Neuronal stem cell (in vitro differentiated cells): ENCODE data around the gene C1QTNF6.

Source experiments
- DNase-seq: peaks from one replicate; pipeline ENCODE4 v3.0.0-alpha.2; 2013; ENCODE audit warnings: low spot score
- H2AFZ ChIP-seq: one replicate; pipeline ENCODE4 v1.6.1; 2013; ENCODE audit warnings: mild to moderate bottlenecking, low read length, inconsistent platforms
- H2AK5ac ChIP-seq: 2 replicates; pipeline ENCODE4 v1.6.1; 2013; ENCODE audit warnings: low read depth, mild to moderate bottlenecking, inconsistent platforms, low read length, moderate library complexity, mixed read lengths
- H2BK120ac ChIP-seq: 2 replicates; pipeline ENCODE4 v1.6.1; 2013; ENCODE audit warnings: low read depth, mild to moderate bottlenecking, inconsistent platforms, low read length, moderate library complexity, mixed read lengths
- H2BK12ac ChIP-seq: one replicate; pipeline ENCODE4 v1.6.1; 2013; ENCODE audit warnings: low read length, inconsistent platforms
- H2BK15ac ChIP-seq: 2 replicates; pipeline ENCODE4 v1.6.1; 2013; ENCODE audit warnings: mild to moderate bottlenecking, low read length, inconsistent platforms, mixed read lengths
- H2BK5ac ChIP-seq: one replicate; pipeline ENCODE4 v1.6.1; 2013; ENCODE audit warnings: inconsistent platforms, mild to moderate bottlenecking, low read length, moderate library complexity
- H3K14ac ChIP-seq: one replicate; pipeline ENCODE4 v1.6.1; 2013; ENCODE audit warnings: low read length, inconsistent platforms
- H3K18ac ChIP-seq: 2 replicates; pipeline ENCODE4 v1.6.1; 2013; ENCODE audit warnings: low read length, inconsistent platforms
- H3K23ac ChIP-seq: 2 replicates; pipeline ENCODE4 v1.6.1; 2013; ENCODE audit warnings: low read depth, mild to moderate bottlenecking, mixed read lengths, low read length, inconsistent platforms; ENCODE audit not compliant: poor library complexity
- H3K27ac ChIP-seq: replicated peaks from 3 replicates; pipeline ENCODE4 v1.5.1; 2013; ENCODE audit warnings: low read length, inconsistent platforms
- H3K27me3 ChIP-seq, 3 experiments: 2 replicates each; pipeline ENCODE4 v1.6.1; 2013; ENCODE audit warnings: low read length in 3 of 3, mild to moderate bottlenecking in 2 of 3, inconsistent platforms in 1 of 3, low read depth in 1 of 3, mixed read lengths in 1 of 3, moderate library complexity in 1 of 3; ENCODE audit not compliant: control insufficient read depth in 3 of 3, insufficient read depth in 3 of 3
- H3K36me3 ChIP-seq, 2 donors: replicated peaks in 1 of 2; 2 replicates each; pipeline ENCODE4 v1.6.1; 2013; ENCODE audit warnings: low read length in 2 of 2; ENCODE audit not compliant: control insufficient read depth in 2 of 2, insufficient read depth in 2 of 2
- H3K4ac ChIP-seq: 2 replicates; pipeline ENCODE4 v1.6.1; 2013; ENCODE audit warnings: inconsistent platforms, mild to moderate bottlenecking, low read length, moderate library complexity
- H3K4me1 ChIP-seq, 2 donors: 1 replicate in 1 of 2; 2 replicates in 1 of 2; pipeline ENCODE4 v1.6.1; 2013; ENCODE audit warnings: low read length in 2 of 2, low read depth in 1 of 2; ENCODE audit not compliant: control insufficient read depth in 2 of 2, insufficient read depth in 1 of 2
- H3K4me2 ChIP-seq: one replicate; pipeline ENCODE4 v1.6.1; 2013; ENCODE audit warnings: mild to moderate bottlenecking, low read length, inconsistent platforms; ENCODE audit not compliant: insufficient read depth, poor library complexity, severe bottlenecking
- H3K4me3 ChIP-seq, 2 donors: 2 replicates each; pipeline ENCODE4 v1.5.1; 2013; ENCODE audit warnings: low read length in 2 of 2, mild to moderate bottlenecking in 2 of 2, inconsistent platforms in 1 of 2, moderate library complexity in 1 of 2
- H3K79me1 ChIP-seq: one replicate; pipeline ENCODE4 v1.6.1; 2013; ENCODE audit warnings: low read depth, mild to moderate bottlenecking, inconsistent platforms, low read length, moderate library complexity
- H3K9ac ChIP-seq: one replicate; pipeline ENCODE4 v1.6.1; 2013; ENCODE audit warnings: mild to moderate bottlenecking, low read depth, low read length, inconsistent platforms; ENCODE audit not compliant: poor library complexity
- H3K9me3 ChIP-seq, 2 donors: replicated peaks in 1 of 2; 2 replicates each; pipeline versions ENCODE3 to v1.6.1; 2013; ENCODE audit warnings: low read length in 2 of 2, mild to moderate bottlenecking in 2 of 2, inconsistent platforms in 1 of 2, low read depth in 1 of 2, mixed read lengths in 1 of 2, moderate library complexity in 1 of 2; ENCODE audit not compliant: control insufficient read depth in 2 of 2, insufficient read depth in 1 of 2
- H4K8ac ChIP-seq: one replicate; pipeline ENCODE4 v1.6.1; 2013; ENCODE audit warnings: low read depth, mild to moderate bottlenecking, inconsistent platforms, low read length, moderate library complexity
- H4K91ac ChIP-seq: one replicate; pipeline ENCODE4 v1.6.1; 2013; ENCODE audit warnings: low read length, low read depth, mild to moderate bottlenecking, inconsistent platforms; ENCODE audit not compliant: poor library complexity
- WGBS, 2 donors: extraction: QIAGEN DNeasy Blood & Tissue Kit; methylation state at CpG; one replicate each; pipeline ENCODE4 v1.1.7; 2013; ENCODE audit warnings: missing lambda C conversion rate in 2 of 2, mixed read lengths in 1 of 2; ENCODE audit not compliant: insufficient read length in 2 of 2, insufficient replicate concordance in 1 of 2; ENCODE audit errors: extremely low coverage in 2 of 2; 5-methylcytosine and 5-hydroxymethylcytosine counted together

Gene C1QTNF6

GRCh38 chr22:37218399-37218770, 30.3 kb upstream of the C1QTNF6 start:
- Histone ChIP-seq H2AK5ac (no peak overlapping the region), H3K36me3 (no peaks in the 10 kb centered on the region), H3K4me3 (no peak overlapping the region), H2BK12ac (no peak overlapping the region), H3K23ac (no peak overlapping the region), H3K4ac (no peak overlapping the region), H4K91ac (no peak overlapping the region), H3K79me1 (no peaks in the 10 kb centered on the region), H3K14ac (no peak overlapping the region), H3K4me1 (peaks cover 0 to 1% of the 10 kb centered on the region in 2 donors), H3K18ac (no peak overlapping the region), H3K4me2 (no peak overlapping the region), H2AFZ (no peak overlapping the region), H3K9ac (no peak overlapping the region), H3K27me3 (peaks cover 0 to 51% (median 0%) of the 10 kb centered on the region in 3 experiments), H2BK15ac (no peak overlapping the region), H4K8ac (no peak overlapping the region), H3K9me3 (peaks cover 0 to 3% of the 10 kb centered on the region in 2 donors), H2BK120ac (no peak overlapping the region), H2BK5ac (no peak overlapping the region), H3K27ac (no peak overlapping the region)
- DNase-seq, result no peak
- WGBS, 2 donors, result no CpG with 5 or more reads among the region's 6 CpGs

DNA sequence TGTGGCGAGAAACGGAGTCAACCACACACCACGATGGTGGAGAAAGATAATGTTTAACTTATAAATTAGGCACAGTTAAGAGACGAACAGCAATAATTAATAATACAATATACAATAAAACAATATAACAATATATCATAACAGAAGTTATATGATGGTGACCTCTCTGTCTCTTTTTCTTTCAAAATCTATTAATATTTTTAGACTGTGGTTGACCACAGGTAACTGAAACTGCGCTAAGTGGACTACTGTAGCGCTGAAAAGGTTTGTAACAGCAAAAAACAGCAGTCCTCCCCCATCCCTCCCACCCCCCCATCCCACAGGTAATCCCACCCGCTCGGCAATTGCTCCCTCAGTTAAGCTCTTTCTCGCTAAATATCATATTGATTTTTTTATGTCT, 27.8 kb upstream of the C1QTNF6 start:
- no peaks in the 10 kb centered on the region for H3K79me1 ChIP-seq
- H3K36me3 ChIP-seq, result no peaks in the 10 kb centered on the region
- H3K14ac ChIP-seq, result no peak overlapping the region
- no peak overlapping the region for H3K4me2 ChIP-seq
- peaks cover 9 to 11% of the 10 kb centered on the region in 2 donors for H3K4me1 ChIP-seq
- H3K9ac ChIP-seq, result no peak overlapping the region
- H4K8ac ChIP-seq, result no peak overlapping the region
- no peak overlapping the region for H3K23ac ChIP-seq
- WGBS, 2 donors, result no CpG with 5 or more reads among the region's 9 CpGs
- no peak overlapping the region for H3K27ac ChIP-seq
- no peak overlapping the region for H2BK12ac ChIP-seq
- H3K18ac ChIP-seq, result no peak overlapping the region
- H3K27me3 ChIP-seq, result peaks cover 0 to 71% (median 0%) of the 10 kb centered on the region in 3 experiments
- no peak overlapping the region for H2AFZ ChIP-seq
- H2BK120ac ChIP-seq, result no peak overlapping the region
- H4K91ac ChIP-seq, result no peak overlapping the region
- no peak overlapping the region for H2BK15ac ChIP-seq
- no peak overlapping the region for H2AK5ac ChIP-seq
- H3K4me3 ChIP-seq, result no peak overlapping the region
- H3K4ac ChIP-seq, result no peak overlapping the region
- no peak for DNase-seq
- no peaks in the 10 kb centered on the region for H3K9me3 ChIP-seq
- H2BK5ac ChIP-seq, result no peak overlapping the region

- Histone ChIP-seq H2BK5ac (no peak overlapping the region), H3K18ac (no peak overlapping the region), H2AFZ (no peak overlapping the region), H3K4me2 (no peak overlapping the region), H3K27me3 (peaks cover 0 to 74% (median 0%) of the 10 kb centered on the region in 3 experiments), H4K8ac (no peak overlapping the region), H3K14ac (no peak overlapping the region), H2AK5ac (no peak overlapping the region), H3K36me3 (no peaks in the 10 kb centered on the region), H2BK15ac (no peak overlapping the region), H3K9me3 (no peaks in the 10 kb centered on the region), H3K79me1 (no peaks in the 10 kb centered on the region), H2BK120ac (no peak overlapping the region), H3K23ac (no peak overlapping the region), H3K27ac (no peak overlapping the region), H3K4ac (no peak overlapping the region), H2BK12ac (no peak overlapping the region), H4K91ac (no peak overlapping the region), H3K4me3 (no peak overlapping the region), H3K9ac (no peak overlapping the region), H3K4me1 (peaks cover 9 to 11% of the 10 kb centered on the region in 2 donors)
- WGBS, 2 donors, result no CpG with 5 or more reads among the region's 13 CpGs
- no peak for DNase-seq
Observed at GRCh38 chr22:37214731-37215030, 26.6 kb upstream of the C1QTNF6 start.

DNA sequence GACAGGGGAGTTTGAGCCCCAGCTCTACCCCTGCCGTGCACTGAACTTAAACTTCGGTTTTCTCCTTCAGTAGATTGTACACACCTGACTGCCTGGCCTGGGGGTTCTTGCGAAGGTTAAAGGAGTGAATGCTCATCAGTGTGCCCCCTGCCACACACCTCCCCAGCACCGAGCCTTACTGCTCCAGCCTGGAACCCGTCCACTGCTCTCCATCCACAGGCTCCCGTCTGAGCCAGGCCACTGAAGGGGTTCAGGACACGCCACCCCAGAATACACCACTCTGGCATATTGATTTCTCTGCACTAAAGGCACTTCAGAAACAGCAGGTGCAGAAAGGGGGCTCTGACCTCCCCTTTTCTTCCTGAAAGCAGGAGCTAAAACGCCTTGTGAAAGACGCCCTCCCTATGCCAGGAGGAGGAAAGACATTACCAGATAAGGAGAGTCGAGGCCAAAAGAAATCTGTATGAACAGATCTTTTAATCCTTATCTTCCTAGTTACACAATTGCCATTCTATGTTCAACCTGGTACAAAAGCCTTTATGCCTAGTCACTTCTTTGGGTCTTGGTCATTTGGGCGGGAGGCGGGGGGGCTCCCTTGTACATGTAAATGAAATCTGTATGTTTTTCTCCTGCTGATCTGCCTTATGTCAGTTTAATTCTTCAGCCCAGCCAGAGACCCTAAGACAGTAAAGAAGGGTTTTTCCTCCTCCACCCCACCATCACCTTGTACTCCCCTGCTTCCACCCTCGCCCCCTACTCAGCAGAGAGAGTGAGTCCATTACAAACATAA, 26.1 kb upstream of the C1QTNF6 start:
- H2BK12ac ChIP-seq, result no peak overlapping the region
- H3K36me3 ChIP-seq, result no peaks in the 10 kb centered on the region
- peak overlapping the region; percentile 4 for H2BK5ac ChIP-seq
- H3K27me3 ChIP-seq, result peaks cover 0 to 73% (median 0%) of the 10 kb centered on the region in 3 experiments
- peak overlapping the region; percentile 16 for H2BK120ac ChIP-seq
- H3K9me3 ChIP-seq, result no peaks in the 10 kb centered on the region
- no peak overlapping the region for H3K18ac ChIP-seq
- H3K4me3 ChIP-seq, result no peak overlapping the region
- H3K4me1 ChIP-seq, result peaks cover 9 to 11% of the 10 kb centered on the region in 2 donors
- DNase-seq, result no peak
- no peak overlapping the region for H3K4me2 ChIP-seq
- H4K8ac ChIP-seq, result no peak overlapping the region
- no CpG with 5 or more reads among the region's 13 CpGs for WGBS, 2 donors
- H3K14ac ChIP-seq, result no peak overlapping the region
- no peak overlapping the region for H4K91ac ChIP-seq
- no peak overlapping the region for H2BK15ac ChIP-seq
- no peak overlapping the region for H3K23ac ChIP-seq
- peak overlapping the region; percentile 89 for H2AK5ac ChIP-seq
- no peak overlapping the region for H3K4ac ChIP-seq
- no peak overlapping the region for H3K9ac ChIP-seq
- H3K79me1 ChIP-seq, result no peaks in the 10 kb centered on the region
- no peak overlapping the region for H3K27ac ChIP-seq
- no peak overlapping the region for H2AFZ ChIP-seq
